ENCODE measurements around the gene TBX4. TPM values are rescaled to one million over a fixed set of nuclear protein-coding genes. Genes with fewer than 3 reads are reported as not detected.
"Not testable (repeated sequence)": the region's sequence is repeated elsewhere in the genome, so short reads cannot be mapped to it uniquely, and the experiment has no call there.

The TBX4 gene
- total RNA-seq, 2 donors from 2014 or later, result not detected

- H3K27ac Mint-ChIP-seq, result no peak overlapping the region
- no peaks in the 10 kb centered on the region for H3K4me1 ChIP-seq (ENCODE audit: control insufficient read depth, insufficient read depth, low read length)
- no peaks in the 10 kb centered on the region for H3K36me3 ChIP-seq (ENCODE audit: control insufficient read depth, insufficient read depth, low read length)
- H3K27me3 ChIP-seq (ENCODE audit: control insufficient read depth, insufficient read depth, low read length, poor library complexity, severe bottlenecking), result peaks cover 14% of the 10 kb centered on the region
- no peak overlapping the region for H3K4me3 ChIP-seq (ENCODE audit: low read length)
- no peak for TF ChIP-seq CTCF (conservative IDR thresholded peaks at IDR 0.05)
- no peak overlapping the region for H3K4me3 Mint-ChIP-seq
- H3K4me1 Mint-ChIP-seq, result peaks cover 3% of the 10 kb centered on the region
- peaks cover 35% of the 10 kb centered on the region for H3K27me3 Mint-ChIP-seq (ENCODE audit: insufficient read depth)
- DNase-seq, result no peak
- no peaks in the 10 kb centered on the region for H3K36me3 Mint-ChIP-seq (ENCODE audit: low read depth)
- H3K9me3 ChIP-seq (ENCODE audit: control insufficient read depth, low read length), result peaks cover 4% of the 10 kb centered on the region
- H3K27ac ChIP-seq (ENCODE audit: low read depth, low read length), result no peak overlapping the region
- H3K9me3 Mint-ChIP-seq, result peaks cover 3% of the 10 kb centered on the region
- no peak overlapping the region for H3K9ac ChIP-seq (ENCODE audit: extremely low read depth, low read length, poor library complexity, severe bottlenecking)
Measured at GRCh38 chr17:61436995-61437704, 15.1 kb upstream of the TBX4 start.

DNA sequence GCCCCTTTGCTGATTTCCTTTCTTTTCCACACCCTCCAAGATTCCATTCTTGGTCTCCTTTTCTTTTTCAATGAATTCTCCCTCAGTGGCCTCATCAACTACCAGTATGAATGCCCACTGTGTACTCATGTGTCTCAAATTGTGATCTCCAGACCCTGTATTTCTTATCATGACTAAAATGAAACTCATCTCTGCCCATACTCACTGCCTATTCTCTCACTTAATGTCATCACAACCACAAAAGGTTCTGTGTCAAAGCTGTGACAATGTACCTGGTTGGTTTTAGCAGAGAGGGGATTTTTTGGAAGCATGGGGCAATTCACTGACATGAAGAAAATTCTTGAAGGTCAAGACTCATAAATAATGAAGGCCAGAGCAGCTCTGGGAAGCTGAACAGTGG, 11.5 kb upstream of the TBX4 start:
- Histone ChIP-seq H3K9me3 (ENCODE audit: control insufficient read depth, low read length) (peaks cover 4% of the 10 kb centered on the region), H3K27ac (ENCODE audit: low read depth, low read length) (no peak overlapping the region), H3K4me3 (ENCODE audit: low read length) (no peak overlapping the region), H3K36me3 (ENCODE audit: control insufficient read depth, insufficient read depth, low read length) (no peaks in the 10 kb centered on the region), H3K9ac (ENCODE audit: extremely low read depth, low read length, poor library complexity, severe bottlenecking) (no peak overlapping the region), H3K4me1 (ENCODE audit: control insufficient read depth, insufficient read depth, low read length) (peaks cover 6% of the 10 kb centered on the region), H3K27me3 (ENCODE audit: control insufficient read depth, insufficient read depth, low read length, poor library complexity, severe bottlenecking) (peaks cover 24% of the 10 kb centered on the region)
- H3K36me3 Mint-ChIP-seq (ENCODE audit: low read depth), result no peaks in the 10 kb centered on the region
- H3K4me3 Mint-ChIP-seq, result no peak overlapping the region
- H3K9me3 Mint-ChIP-seq, result peaks cover 3% of the 10 kb centered on the region
- no peak for DNase-seq
- peaks cover 42% of the 10 kb centered on the region for H3K27me3 Mint-ChIP-seq (ENCODE audit: insufficient read depth)
- H3K4me1 Mint-ChIP-seq, result peaks cover 10% of the 10 kb centered on the region
- no peak overlapping the region for H3K27ac Mint-ChIP-seq
- no peak for TF ChIP-seq CTCF (conservative IDR thresholded peaks at IDR 0.05)

DNA sequence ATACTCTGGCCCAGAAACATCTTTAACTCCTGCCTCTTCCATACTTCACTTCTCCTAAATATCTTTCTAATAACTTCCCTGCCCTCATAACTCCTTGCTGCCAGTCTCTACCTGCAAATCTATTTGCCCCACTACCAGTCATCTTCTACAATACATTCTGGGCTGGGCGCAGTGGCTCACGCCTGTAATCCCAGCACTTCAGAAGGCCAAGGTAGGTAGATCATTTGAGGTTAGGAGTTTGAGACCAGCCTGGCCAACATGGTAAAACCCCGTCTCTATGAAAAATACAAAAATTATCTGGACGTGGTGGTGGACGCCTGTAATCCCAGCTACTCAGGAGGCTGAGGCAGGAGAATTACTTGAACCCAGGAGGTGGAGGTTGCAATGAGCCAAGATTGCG, 10.7 kb upstream of the TBX4 start:
- H3K4me3 Mint-ChIP-seq; H3K36me3 Mint-ChIP-seq (ENCODE audit: low read depth); H3K4me1 ChIP-seq (ENCODE audit: control insufficient read depth, insufficient read depth, low read length); H3K9me3 ChIP-seq (ENCODE audit: control insufficient read depth, low read length); H3K27ac Mint-ChIP-seq; H3K4me1 Mint-ChIP-seq; DNase-seq; H3K9ac ChIP-seq (ENCODE audit: extremely low read depth, low read length, poor library complexity, severe bottlenecking); H3K9me3 Mint-ChIP-seq; H3K27ac ChIP-seq (ENCODE audit: low read depth, low read length); H3K4me3 ChIP-seq (ENCODE audit: low read length); H3K36me3 ChIP-seq (ENCODE audit: control insufficient read depth, insufficient read depth, low read length): not testable (repeated sequence)
- H3K27me3 Mint-ChIP-seq (ENCODE audit: insufficient read depth), result peaks cover 42% of the 10 kb centered on the region
- 95% methylated on average over 5 to 6 of the region's 6 CpGs for WGBS, 2 experiments (ENCODE audit: insufficient coverage in 1 of 2, insufficient read length in 1 of 2)
- peaks cover 30% of the 10 kb centered on the region for H3K27me3 ChIP-seq (ENCODE audit: control insufficient read depth, insufficient read depth, low read length, poor library complexity, severe bottlenecking)

Measured in endodermal cell (in vitro differentiated cells).